GM21367 (cell line): ENCODE results near the gene MUC12.
"Not testable (repeated sequence)": the region's sequence is repeated elsewhere in the genome, so short reads cannot be mapped to it uniquely, and the experiment has no call there.

Experiments
- ATAC-seq: cut with Tn5 transposase; IDR thresholded peaks from one replicate; pipeline ENCODE4 v1.9.1; 2021; ENCODE audit not compliant: unreplicated experiment

The MUC12 gene

GRCh38 chr7:100985033-100985797, 15.8 kb downstream of the MUC12 start:
- not testable (repeated sequence) for ATAC-seq

- no peak for ATAC-seq
Measured at GRCh38 chr7:100991631-100992030, 22.3 kb downstream of the MUC12 start.

- ATAC-seq, result not testable (repeated sequence)
Measured at GRCh38 chr7:100992280-100992679, 22.9 kb downstream of the MUC12 start.

- ATAC-seq, result not testable (repeated sequence)
Measured at GRCh38 chr7:100994671-100995070, 25.3 kb downstream of the MUC12 start.

- not testable (repeated sequence) for ATAC-seq
Measured at GRCh38 chr7:100998530-100998929, 29.2 kb downstream of the MUC12 start.

- not testable (repeated sequence) for ATAC-seq
Measured at GRCh38 chr7:100999334-100999733, 30.0 kb downstream of the MUC12 start.

GRCh38 chr7:101000025-101000424, 30.7 kb downstream of the MUC12 start:
- not testable (repeated sequence) for ATAC-seq

GRCh38 chr7:101002333-101002732, 33.0 kb downstream of the MUC12 start:
- not testable (repeated sequence) for ATAC-seq

- ATAC-seq, result not testable (repeated sequence)
Measured at GRCh38 chr7:101007361-101007760, 38.0 kb downstream of the MUC12 start.

GRCh38 chr7:101009629-101010028, 40.3 kb downstream of the MUC12 start:
- no peak for ATAC-seq

- ATAC-seq, result no peak
Measured at GRCh38 chr7:101012931-101013330, 43.6 kb downstream of the MUC12 start.

GRCh38 chr7:101015626-101016025, 46.3 kb downstream of the MUC12 start:
- ATAC-seq, result no peak

- ATAC-seq, result peak; percentile 69
Measured at GRCh38 chr7:101017064-101017777, 47.9 kb downstream of the MUC12 start.

GRCh38 chr7:101018271-101019167, 49.2 kb downstream of the MUC12 start:
- ATAC-seq, result no peak

- no peak for ATAC-seq
Measured at GRCh38 chr7:101020444-101020843, 51.1 kb downstream of the MUC12 start.

- ATAC-seq, result no peak
Measured at GRCh38 chr7:101021703-101022102, 52.3 kb downstream of the MUC12 start.

GRCh38 chr7:101023839-101024238, 54.5 kb downstream of the MUC12 start:
- ATAC-seq, result no peak

GRCh38 chr7:101031082-101031481, 61.7 kb downstream of the MUC12 start:
- no peak for ATAC-seq

GRCh38 chr7:101035941-101036340, 66.6 kb downstream of the MUC12 start:
- ATAC-seq, result no peak

GRCh38 chr7:101041283-101041682, 71.9 kb downstream of the MUC12 start:
- not testable (repeated sequence) for ATAC-seq

- no peak for ATAC-seq
Measured at GRCh38 chr7:101058355-101058754, 89.0 kb downstream of the MUC12 start.
